Tibial nerve (tissue), 4 donors: ENCODE results near the gene TRAF5.

Source experiments
- CTCF ChIP-seq, 5 experiments: fragments of 200-600 bp in 3 of 5; fragments of 450-650 bp in 2 of 5; sonication (generic) in 3 of 5; IDR thresholded peaks; one replicate each; pipeline ENCODE4 v1.5.1; 2016 to 2019; ENCODE audit warnings: antibody characterized with exemption in 5 of 5, mild to moderate bottlenecking in 3 of 5, moderate library complexity in 2 of 5
- EP300 ChIP-seq, 2 donors: sonication (generic); formaldehyde crosslinking; IDR thresholded peaks; one replicate each; pipeline ENCODE4 v1.6.1; 2017; ENCODE audit warnings: antibody characterized with exemption in 2 of 2, mild to moderate bottlenecking in 1 of 2
- POLR2A ChIP-seq, 2 donors: fragments of 450-650 bp; IDR thresholded peaks; one replicate each; pipeline ENCODE4 v1.6.1; 2017; ENCODE audit warnings: antibody characterized with exemption in 2 of 2, mild to moderate bottlenecking in 2 of 2, moderate library complexity in 2 of 2

- TF ChIP-seq CTCF (IDR thresholded peaks at IDR 0.05) (no peak), EP300 (IDR thresholded peaks at IDR 0.05) (no peak), POLR2A (IDR thresholded peaks at IDR 0.05) (no peak)
These were observed 55.6 kb downstream of the TRAF5 start for GRCh38 chr1:211382182-211382713.
